ENCODE measurements around the gene CD72. TPM values are rescaled to one million over a fixed set of nuclear protein-coding genes. Genes with fewer than 3 reads are reported as not detected.
"Not testable (repeated sequence)": the region's sequence is repeated elsewhere in the genome, so short reads cannot be mapped to it uniquely, and the experiment has no call there.

Gene CD72
- total RNA-seq, 6 donors from 2014 or later, result 2.5 to 44.0 (median 7.2) TPM

DNA sequence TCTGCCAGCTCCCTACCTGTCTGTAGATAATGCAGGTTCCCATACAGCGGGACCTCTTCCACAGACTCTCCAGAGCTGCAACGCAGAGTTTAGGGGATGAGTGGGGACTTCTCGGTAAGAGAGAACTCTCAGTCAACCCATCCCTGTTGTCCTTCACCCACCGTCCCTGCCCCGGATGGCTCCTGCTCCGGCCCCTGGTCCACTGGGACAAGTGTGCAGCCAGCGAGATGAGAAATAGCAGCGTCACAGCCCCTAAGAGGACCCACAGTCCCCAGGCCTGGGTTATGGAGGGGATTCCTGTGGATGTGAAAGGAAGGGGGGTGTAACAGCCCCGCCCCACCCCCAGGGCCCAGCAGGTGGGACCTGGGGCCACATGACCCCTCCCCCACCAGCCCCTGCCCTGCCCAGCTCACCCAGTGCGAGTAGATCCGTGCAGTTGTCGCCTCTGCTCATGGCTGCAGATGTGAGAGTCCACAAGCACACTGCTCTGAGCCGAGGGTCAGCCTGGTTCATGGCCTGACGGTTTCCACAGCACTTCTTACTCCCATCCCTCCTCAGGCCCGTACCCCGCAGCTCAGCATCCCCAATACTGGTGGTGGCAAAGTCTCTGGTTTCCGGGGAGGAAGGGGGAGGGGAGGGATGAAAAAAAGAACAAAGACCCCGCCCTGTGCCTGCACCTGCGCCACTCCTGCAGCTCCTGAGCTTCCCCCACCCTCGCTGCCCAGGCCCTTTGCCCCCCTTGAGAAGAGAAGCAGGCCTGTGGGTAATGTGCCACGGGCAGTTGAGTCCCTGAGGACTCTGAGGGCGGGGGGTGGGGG, 32.3 kb upstream of the CD72 start, which contains the start of gene SIT1:
SIT1 (minus strand) TSS at position 591 of the 818 bp plus-strand sequence; CDS start at position 513, 78 bp downstream.
- H3K9me3 ChIP-seq, result no peaks in the 10 kb centered on the region
- peaks cover 14 to 43% (median 23%) of the 10 kb centered on the region in 4 donors for H3K4me1 ChIP-seq
- ATAC-seq (ENCODE audit: low FRiP score in 2 of 2), result no peak
- H3K27ac ChIP-seq, result peak within 1 kb of the TSS in 2 of 4 donors; percentile 66 to 71
- no peak for TF ChIP-seq POLR2A (IDR thresholded peaks at IDR 0.05)
- no peak for TF ChIP-seq POLR2AphosphoS5 (IDR thresholded peaks at IDR 0.05)
- no peak for TF ChIP-seq EP300 (IDR thresholded peaks at IDR 0.05)
- TF ChIP-seq, protein P1, sequence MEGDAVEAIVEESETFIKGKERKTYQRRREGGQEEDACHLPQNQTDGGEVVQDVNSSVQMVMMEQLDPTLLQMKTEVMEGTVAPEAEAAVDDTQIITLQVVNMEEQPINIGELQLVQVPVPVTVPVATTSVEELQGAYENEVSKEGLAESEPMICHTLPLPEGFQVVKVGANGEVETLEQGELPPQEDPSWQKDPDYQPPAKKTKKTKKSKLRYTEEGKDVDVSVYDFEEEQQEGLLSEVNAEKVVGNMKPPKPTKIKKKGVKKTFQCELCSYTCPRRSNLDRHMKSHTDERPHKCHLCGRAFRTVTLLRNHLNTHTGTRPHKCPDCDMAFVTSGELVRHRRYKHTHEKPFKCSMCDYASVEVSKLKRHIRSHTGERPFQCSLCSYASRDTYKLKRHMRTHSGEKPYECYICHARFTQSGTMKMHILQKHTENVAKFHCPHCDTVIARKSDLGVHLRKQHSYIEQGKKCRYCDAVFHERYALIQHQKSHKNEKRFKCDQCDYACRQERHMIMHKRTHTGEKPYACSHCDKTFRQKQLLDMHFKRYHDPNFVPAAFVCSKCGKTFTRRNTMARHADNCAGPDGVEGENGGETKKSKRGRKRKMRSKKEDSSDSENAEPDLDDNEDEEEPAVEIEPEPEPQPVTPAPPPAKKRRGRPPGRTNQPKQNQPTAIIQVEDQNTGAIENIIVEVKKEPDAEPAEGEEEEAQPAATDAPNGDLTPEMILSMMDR (IDR thresholded peaks at IDR 0.05), result no peak
- WGBS, 2 donors, result 73 to 79% methylated on average over 13 to 22 of the region's 22 CpGs
- H3K36me3 ChIP-seq, result no peaks in the 10 kb centered on the region
- no peaks in the 10 kb centered on the region for H3K27me3 ChIP-seq
- peak in 1 of 2 donors; percentile 50 for DNase-seq
- peak within 1 kb of the TSS in 3 of 4 donors; percentile 13 to 38 (median 25) for H3K4me3 ChIP-seq

DNA sequence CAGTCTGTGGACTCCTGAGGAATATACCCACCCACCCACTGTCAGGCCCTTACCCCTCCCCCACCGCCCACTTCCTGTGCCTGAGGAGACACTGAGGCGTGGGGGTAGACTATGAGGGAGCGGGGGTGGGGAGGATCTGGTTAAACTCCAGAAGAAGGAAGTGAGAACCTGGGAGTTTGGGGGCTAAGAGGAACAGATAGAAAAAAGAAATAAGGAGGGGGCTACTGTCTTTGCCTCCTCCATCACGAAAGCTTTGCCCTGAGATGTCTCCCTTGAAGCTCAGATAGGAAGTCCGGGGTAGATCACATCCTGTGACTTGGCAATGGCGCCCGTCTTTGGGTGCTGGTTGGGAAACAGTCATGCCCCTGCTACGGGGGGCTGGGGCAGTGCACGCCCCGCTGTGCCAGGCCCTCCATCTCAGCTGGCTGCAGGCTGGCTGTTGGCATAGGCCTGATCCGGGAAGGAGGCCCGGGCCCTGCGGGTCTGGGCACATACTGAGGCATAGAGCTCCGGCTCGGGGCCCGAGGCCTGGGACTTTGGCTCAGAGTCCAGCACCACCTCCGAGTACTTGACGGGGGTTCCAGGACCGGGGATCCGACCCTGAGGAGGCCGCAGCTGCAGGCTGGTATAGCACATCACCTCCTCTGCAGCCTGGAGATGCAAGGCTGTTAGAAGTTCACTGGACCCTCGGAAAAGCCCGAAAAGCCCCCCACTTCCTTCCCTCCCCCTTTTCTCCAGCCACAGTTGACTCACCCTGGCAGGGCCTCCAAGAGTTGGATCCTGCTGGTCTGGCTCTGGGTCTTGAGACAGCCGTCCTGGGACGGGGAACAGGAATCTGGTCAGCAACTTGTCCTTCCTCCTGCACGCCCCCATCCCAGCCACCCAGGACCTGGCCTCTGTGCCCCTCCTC, 31.5 kb upstream of the CD72 start:
- H3K36me3 ChIP-seq, result no peaks in the 10 kb centered on the region
- H3K4me3 ChIP-seq, result peak overlapping the region in 3 of 4 donors; percentile 13 to 38 (median 25)
- ATAC-seq (ENCODE audit: low FRiP score in 2 of 2), result no peak
- 62 to 78% methylated on average over 18 to 26 of the region's 26 CpGs for WGBS, 2 donors
- peak overlapping the region in 2 of 4 donors; percentile 66 to 71 for H3K27ac ChIP-seq
- peak in 1 of 2 donors; percentile 84 for DNase-seq
- no peaks in the 10 kb centered on the region for H3K9me3 ChIP-seq
- TF ChIP-seq POLR2A (IDR thresholded peaks at IDR 0.05) (no peak), POLR2AphosphoS5 (IDR thresholded peaks at IDR 0.05) (no peak), EP300 (IDR thresholded peaks at IDR 0.05) (no peak)
- TF ChIP-seq, protein P1 (IDR thresholded peaks at IDR 0.05), result no peak
- peaks cover 17 to 48% (median 28%) of the 10 kb centered on the region in 4 donors for H3K4me1 ChIP-seq
- H3K27me3 ChIP-seq, result no peaks in the 10 kb centered on the region

DNA sequence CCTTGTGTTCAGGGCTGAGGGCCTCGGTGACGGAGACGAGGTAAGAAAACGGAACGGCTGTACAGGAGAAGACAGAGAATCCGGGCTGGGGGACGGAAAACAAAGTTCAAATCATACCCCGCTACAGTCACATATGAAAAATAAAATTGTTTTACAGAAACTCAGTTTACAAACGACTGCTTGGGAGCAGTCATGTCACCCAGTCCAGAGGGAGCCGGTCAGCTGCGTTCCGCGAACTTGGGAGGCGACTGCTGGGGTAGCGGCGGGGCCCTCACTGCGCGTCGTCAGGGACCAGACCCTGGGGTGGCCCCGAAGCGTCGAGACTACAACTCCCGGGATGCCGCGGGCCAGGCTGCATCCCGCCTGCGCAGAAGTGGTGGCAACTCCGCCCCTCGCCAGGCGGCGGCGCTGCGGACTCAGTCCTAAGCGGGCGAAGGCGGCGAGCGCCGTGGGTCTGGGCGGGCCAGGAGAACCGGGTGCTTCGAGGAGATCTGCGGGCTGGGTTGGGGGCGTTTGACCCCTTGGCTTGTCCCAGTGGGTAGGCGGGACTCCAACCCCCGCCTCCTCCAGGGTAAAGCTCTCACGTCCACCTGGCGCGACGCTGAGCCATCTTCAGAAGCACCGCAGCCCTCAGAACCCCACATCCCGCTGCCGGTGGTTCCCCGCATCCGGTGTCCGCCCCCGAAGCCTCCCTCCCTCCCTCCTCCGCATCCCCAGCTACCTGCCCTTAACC, 28.5 kb upstream of the CD72 start:
- ATAC-seq (ENCODE audit: low FRiP score in 2 of 2) (peak; percentile 97 to 99), DNase-seq (peak; percentile 97 to 99)
- TF ChIP-seq POLR2AphosphoS5 (IDR thresholded peaks at IDR 0.05) (peak; percentile 91 to 95), EP300 (IDR thresholded peaks at IDR 0.05) (no peak), POLR2A (IDR thresholded peaks at IDR 0.05) (peak; percentile 33 to 97 (median 92))
- TF ChIP-seq, protein P1 (IDR thresholded peaks at IDR 0.05), result peak; percentile 94 to 99 (median 99)
- H3K27ac ChIP-seq, result peak overlapping the region; percentile 82 to 93 (median 88)
- H3K9me3 ChIP-seq, result no peaks in the 10 kb centered on the region
- H3K4me1 ChIP-seq, result peaks cover 11 to 34% (median 20%) of the 10 kb centered on the region in 4 donors
- no peaks in the 10 kb centered on the region for H3K36me3 ChIP-seq
- peak overlapping the region; percentile 26 to 68 (median 53) for H3K4me3 ChIP-seq
- 0% methylated on average over 9 to 32 of the region's 58 CpGs for WGBS, 2 donors
- no peaks in the 10 kb centered on the region for H3K27me3 ChIP-seq

DNA sequence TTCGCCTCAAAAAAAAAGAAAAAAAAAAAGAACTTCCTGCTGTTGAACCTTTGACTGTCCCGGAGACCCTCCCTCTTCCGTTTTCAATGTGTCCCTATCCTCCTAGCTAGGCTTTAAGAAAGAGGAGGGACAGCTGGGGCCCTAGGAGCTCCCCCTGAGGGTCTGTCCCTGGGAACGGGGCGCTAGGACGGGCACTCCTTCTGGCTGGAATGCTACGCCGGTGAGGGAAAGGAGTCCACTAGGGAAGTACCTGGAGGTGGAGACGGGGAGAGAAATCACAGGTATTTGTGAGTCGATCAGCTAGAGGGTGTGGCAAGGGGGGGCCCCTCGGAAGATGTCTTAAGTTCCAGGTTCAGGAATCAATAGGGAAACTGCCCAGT, 27.9 kb upstream of the CD72 start:
- DNase-seq (peak in 1 of 2 donors; percentile 59), ATAC-seq (ENCODE audit: low FRiP score in 2 of 2) (peak; percentile 30 to 80)
- H3K36me3 ChIP-seq, result no peaks in the 10 kb centered on the region
- peak overlapping the region; percentile 18 to 68 (median 53) for H3K4me3 ChIP-seq
- TF ChIP-seq, protein P1 (IDR thresholded peaks at IDR 0.05), result no peak
- TF ChIP-seq POLR2AphosphoS5 (IDR thresholded peaks at IDR 0.05) (no peak), POLR2A (IDR thresholded peaks at IDR 0.05) (no peak), EP300 (IDR thresholded peaks at IDR 0.05) (no peak)
- no peaks in the 10 kb centered on the region for H3K27me3 ChIP-seq
- H3K9me3 ChIP-seq, result no peaks in the 10 kb centered on the region
- 2% methylated on average over 11 of the region's 11 CpGs for WGBS, 2 donors
- H3K4me1 ChIP-seq, result peaks cover 11 to 34% (median 20%) of the 10 kb centered on the region in 4 donors
- H3K27ac ChIP-seq, result peak overlapping the region; percentile 82 to 93 (median 88)

DNA sequence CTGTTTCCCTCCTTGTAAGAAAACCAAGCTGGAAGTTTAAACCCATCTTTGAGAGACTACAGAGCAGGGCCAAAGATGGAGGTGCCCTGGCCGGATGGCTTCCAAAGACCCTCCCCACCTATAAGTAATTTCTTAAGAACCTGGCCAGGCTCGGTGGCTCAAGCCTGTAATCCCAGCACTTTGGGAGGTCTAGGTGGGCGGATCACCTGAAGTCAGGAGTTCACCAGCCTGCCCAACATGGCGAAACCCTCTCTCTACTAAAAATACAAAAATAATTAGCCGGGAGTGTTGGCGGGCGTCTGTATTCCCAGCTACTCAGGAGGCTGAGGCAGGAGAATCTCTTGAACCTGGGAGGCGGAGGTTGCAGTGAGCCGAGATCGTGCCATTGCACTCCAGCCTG, 27.5 kb upstream of the CD72 start:
- not testable (repeated sequence) for H3K27me3 ChIP-seq; DNase-seq; H3K9me3 ChIP-seq; ATAC-seq (ENCODE audit: low FRiP score in 2 of 2); H3K36me3 ChIP-seq
- WGBS, 2 donors, result 35 to 42% methylated on average over 9 to 10 of the region's 10 CpGs
- peaks cover 11 to 34% (median 20%) of the 10 kb centered on the region in 4 donors for H3K4me1 ChIP-seq
- peak overlapping the region; percentile 82 to 93 (median 88) for H3K27ac ChIP-seq
- H3K4me3 ChIP-seq, result peak overlapping the region; percentile 18 to 68 (median 53)

Measured in upper lobe of left lung (tissue), 6 donors.